ENCODE measurements around the gene C15orf62. TPM values are rescaled to one million over a fixed set of nuclear protein-coding genes. Genes with fewer than 3 reads are reported as not detected.

Gene C15orf62
- total RNA-seq, 2 donors from 2014 or later, result 0.89 to 1.2 TPM

- H3K27me3 Mint-ChIP-seq, result no peaks in the 10 kb centered on the region
- ATAC-seq, result no peak
- H3K36me3 Mint-ChIP-seq (ENCODE audit: low read depth), result peaks cover 3% of the 10 kb centered on the region
- H3K9me3 ChIP-seq (ENCODE audit: control insufficient read depth, low read length, poor library complexity, severe bottlenecking), result no peaks in the 10 kb centered on the region
- H3K27ac Mint-ChIP-seq, result no peak overlapping the region
- no peak for DNase-seq
- no peak overlapping the region for H3K4me3 Mint-ChIP-seq
- H3K4me1 Mint-ChIP-seq, result peaks cover 30% of the 10 kb centered on the region
Measured at GRCh38 chr15:40796512-40796911, 26.7 kb downstream of the C15orf62 start.

GRCh38 chr15:40799523-40799922 is 29.7 kb downstream of the C15orf62 start:
- DNase-seq, result no peak
- H3K9me3 ChIP-seq (ENCODE audit: control insufficient read depth, low read length, poor library complexity, severe bottlenecking), result no peaks in the 10 kb centered on the region
- Mint-ChIP-seq H3K36me3 (ENCODE audit: low read depth) (peaks cover 7% of the 10 kb centered on the region), H3K27ac (no peak overlapping the region), H3K4me1 (peaks cover 34% of the 10 kb centered on the region), H3K4me3 (no peak overlapping the region), H3K27me3 (no peaks in the 10 kb centered on the region)
- no peak for ATAC-seq

- Mint-ChIP-seq H3K4me3 (no peak overlapping the region), H3K27me3 (no peaks in the 10 kb centered on the region), H3K27ac (no peak overlapping the region), H3K36me3 (ENCODE audit: low read depth) (peaks cover 7% of the 10 kb centered on the region), H3K4me1 (peaks cover 30% of the 10 kb centered on the region)
- DNase-seq, result no peak
- ATAC-seq, result no peak
- H3K9me3 ChIP-seq (ENCODE audit: control insufficient read depth, low read length, poor library complexity, severe bottlenecking), result no peaks in the 10 kb centered on the region
Measured at GRCh38 chr15:40803076-40803475, 33.3 kb downstream of the C15orf62 start.

- H3K4me1 Mint-ChIP-seq, result peaks cover 27% of the 10 kb centered on the region
- no peak overlapping the region for H3K4me3 Mint-ChIP-seq
- DNase-seq, result no peak
- H3K9me3 ChIP-seq (ENCODE audit: control insufficient read depth, low read length, poor library complexity, severe bottlenecking), result no peaks in the 10 kb centered on the region
- peaks cover 3% of the 10 kb centered on the region for H3K36me3 Mint-ChIP-seq (ENCODE audit: low read depth)
- ATAC-seq, result no peak
- no peak overlapping the region for H3K27ac Mint-ChIP-seq
- no peaks in the 10 kb centered on the region for H3K27me3 Mint-ChIP-seq
Measured at GRCh38 chr15:40803688-40804087, 33.9 kb downstream of the C15orf62 start.

GRCh38 chr15:40806672-40807027 is 36.9 kb downstream of the C15orf62 start:
- ATAC-seq, result no peak
- peaks cover 23% of the 10 kb centered on the region for H3K4me1 Mint-ChIP-seq
- peaks cover 3% of the 10 kb centered on the region for H3K36me3 Mint-ChIP-seq (ENCODE audit: low read depth)
- no peaks in the 10 kb centered on the region for H3K9me3 ChIP-seq (ENCODE audit: control insufficient read depth, low read length, poor library complexity, severe bottlenecking)
- H3K27ac Mint-ChIP-seq, result peak overlapping the region; percentile 95
- DNase-seq, result no peak
- no peaks in the 10 kb centered on the region for H3K27me3 Mint-ChIP-seq
- peak overlapping the region; percentile 99 for H3K4me3 Mint-ChIP-seq

- no peaks in the 10 kb centered on the region for H3K27me3 Mint-ChIP-seq
- peak within 1 kb of the TSS; percentile 95 for H3K27ac Mint-ChIP-seq
- peak within 1 kb of the TSS; percentile 99 for H3K4me3 Mint-ChIP-seq
- no peaks in the 10 kb centered on the region for H3K9me3 ChIP-seq (ENCODE audit: control insufficient read depth, low read length, poor library complexity, severe bottlenecking)
- ATAC-seq (peak; percentile 98), DNase-seq (peak; percentile 85 to 89 (median 88))
- no peaks in the 10 kb centered on the region for H3K36me3 Mint-ChIP-seq (ENCODE audit: low read depth)
- peaks cover 18% of the 10 kb centered on the region for H3K4me1 Mint-ChIP-seq
Measured at GRCh38 chr15:40807028-40807887, 37.5 kb downstream of the C15orf62 start, which contains the start of the genes DNAJC17 and ZFYVE19. TSS of gene DNAJC17 (minus strand) at chr15:40807473. CDS start at chr15:40807446, 27 bp downstream. TSS of gene ZFYVE19 (plus strand) at chr15:40807089. CDS start at chr15:40807590, 501 bp downstream.

GRCh38 chr15:40807888-40808461 is 38.2 kb downstream of the C15orf62 start:
- H3K36me3 Mint-ChIP-seq (ENCODE audit: low read depth), result no peaks in the 10 kb centered on the region
- peaks cover 17% of the 10 kb centered on the region for H3K4me1 Mint-ChIP-seq
- peak overlapping the region; percentile 99 for H3K4me3 Mint-ChIP-seq
- peak overlapping the region; percentile 95 for H3K27ac Mint-ChIP-seq
- no peaks in the 10 kb centered on the region for H3K9me3 ChIP-seq (ENCODE audit: control insufficient read depth, low read length, poor library complexity, severe bottlenecking)
- ATAC-seq (no peak), DNase-seq (no peak)
- no peaks in the 10 kb centered on the region for H3K27me3 Mint-ChIP-seq

- no peaks in the 10 kb centered on the region for H3K36me3 Mint-ChIP-seq (ENCODE audit: low read depth)
- H3K4me3 Mint-ChIP-seq, result peak overlapping the region; percentile 99
- no peak overlapping the region for H3K27ac Mint-ChIP-seq
- no peaks in the 10 kb centered on the region for H3K27me3 Mint-ChIP-seq
- DNase-seq, result no peak
- no peak for ATAC-seq
- no peaks in the 10 kb centered on the region for H3K9me3 ChIP-seq (ENCODE audit: control insufficient read depth, low read length, poor library complexity, severe bottlenecking)
- peaks cover 11% of the 10 kb centered on the region for H3K4me1 Mint-ChIP-seq
Measured at GRCh38 chr15:40808861-40809450, 39.2 kb downstream of the C15orf62 start.

GRCh38 chr15:40812721-40813425 is 43.1 kb downstream of the C15orf62 start:
- Mint-ChIP-seq H3K27me3 (no peaks in the 10 kb centered on the region), H3K36me3 (ENCODE audit: low read depth) (peaks cover 6% of the 10 kb centered on the region), H3K4me3 (no peak overlapping the region), H3K4me1 (peaks cover 3% of the 10 kb centered on the region), H3K27ac (no peak overlapping the region)
- ATAC-seq, result no peak
- H3K9me3 ChIP-seq (ENCODE audit: control insufficient read depth, low read length, poor library complexity, severe bottlenecking), result no peaks in the 10 kb centered on the region
- no peak for DNase-seq

GRCh38 chr15:40815042-40815698 is 45.4 kb downstream of the C15orf62 start:
- H3K9me3 ChIP-seq (ENCODE audit: control insufficient read depth, low read length, poor library complexity, severe bottlenecking), result no peaks in the 10 kb centered on the region
- no peaks in the 10 kb centered on the region for H3K27me3 Mint-ChIP-seq
- H3K36me3 Mint-ChIP-seq (ENCODE audit: low read depth), result peaks cover 6% of the 10 kb centered on the region
- no peak for DNase-seq
- no peak overlapping the region for H3K27ac Mint-ChIP-seq
- H3K4me1 Mint-ChIP-seq, result no peaks in the 10 kb centered on the region
- ATAC-seq, result no peak
- peak overlapping the region; percentile 5 for H3K4me3 Mint-ChIP-seq

GRCh38 chr15:40819048-40819447 is 49.3 kb downstream of the C15orf62 start:
- Mint-ChIP-seq H3K36me3 (ENCODE audit: low read depth) (peaks cover 6% of the 10 kb centered on the region), H3K4me3 (no peak overlapping the region), H3K27ac (no peak overlapping the region), H3K27me3 (no peaks in the 10 kb centered on the region), H3K4me1 (no peaks in the 10 kb centered on the region)
- ATAC-seq (no peak), DNase-seq (no peak)
- H3K9me3 ChIP-seq (ENCODE audit: control insufficient read depth, low read length, poor library complexity, severe bottlenecking), result no peaks in the 10 kb centered on the region

GRCh38 chr15:40821195-40821594 is 51.4 kb downstream of the C15orf62 start:
- ATAC-seq, result no peak
- Mint-ChIP-seq H3K27me3 (no peaks in the 10 kb centered on the region), H3K27ac (no peak overlapping the region), H3K4me3 (no peak overlapping the region), H3K4me1 (no peaks in the 10 kb centered on the region), H3K36me3 (ENCODE audit: low read depth) (no peaks in the 10 kb centered on the region)
- DNase-seq, result no peak
- no peaks in the 10 kb centered on the region for H3K9me3 ChIP-seq (ENCODE audit: control insufficient read depth, low read length, poor library complexity, severe bottlenecking)
